Stimulated activated CD8-positive, alpha-beta memory T cell treated with anti-CD3 and anti-CD28 coated beads, Interleukin-15, amount 100 ng/mL, for 24 hours (primary cell): ENCODE data around the gene CHRNG.
"Not testable (repeated sequence)": the region's sequence is repeated elsewhere in the genome, so short reads cannot be mapped to it uniquely, and the experiment has no call there.

Experiments
- DNase-seq: peaks from one replicate; pipeline ENCODE4 v3.0.0-alpha.2; 2020; ENCODE audit warnings: low read depth

Gene CHRNG

GRCh38 chr2:232543928-232544631 is 4.6 kb downstream of the CHRNG start:
- no peak for DNase-seq

GRCh38 chr2:232544674-232545073 is 5.2 kb downstream of the CHRNG start:
- DNase-seq: no peak

GRCh38 chr2:232545511-232546375 is 6.3 kb downstream of the CHRNG start:
- DNase-seq: no peak

- no peak for DNase-seq
These were observed 8.5 kb downstream of the CHRNG start for GRCh38 chr2:232547991-232548390.

- no peak for DNase-seq
These were observed 10.3 kb downstream of the CHRNG start for GRCh38 chr2:232549655-232550353.

- peak; percentile 76 for DNase-seq
These were observed 11.1 kb downstream of the CHRNG start, which contains the start of the genes EIF4E2 and TIGD1 for GRCh38 chr2:232550354-232551249. Gene EIF4E2, plus strand, starts transcription at chr2:232550689. Its CDS starts 36 bp downstream, at chr2:232550725. Gene TIGD1, minus strand, starts transcription at chr2:232550557. Its CDS starts 675 bp downstream, at chr2:232549882.

- no peak for DNase-seq
These were observed 11.8 kb downstream of the CHRNG start for GRCh38 chr2:232551250-232551638.

GRCh38 chr2:232551776-232552175 is 12.3 kb downstream of the CHRNG start:
- DNase-seq: no peak

GRCh38 chr2:232556426-232556825 is 16.9 kb downstream of the CHRNG start:
- DNase-seq: no peak

- DNase-seq: no peak
These were observed 23.1 kb downstream of the CHRNG start for GRCh38 chr2:232562515-232563151.

GRCh38 chr2:232563580-232563979 is 24.1 kb downstream of the CHRNG start:
- no peak for DNase-seq

- DNase-seq: no peak
These were observed 28.2 kb downstream of the CHRNG start for GRCh38 chr2:232567721-232568120.

GRCh38 chr2:232568161-232568560 is 28.7 kb downstream of the CHRNG start:
- DNase-seq: no peak

GRCh38 chr2:232569541-232569940 is 30.0 kb downstream of the CHRNG start:
- DNase-seq: no peak

- DNase-seq: not testable (repeated sequence)
These were observed 31.0 kb downstream of the CHRNG start for GRCh38 chr2:232570481-232570880.

GRCh38 chr2:232571026-232571474 is 31.6 kb downstream of the CHRNG start:
- no peak for DNase-seq

- no peak for DNase-seq
These were observed 33.5 kb downstream of the CHRNG start for GRCh38 chr2:232573042-232573441.

GRCh38 chr2:232573771-232574435 is 34.4 kb downstream of the CHRNG start:
- DNase-seq: no peak

- no peak for DNase-seq
These were observed 35.3 kb downstream of the CHRNG start for GRCh38 chr2:232574674-232575403.

GRCh38 chr2:232575404-232575746 is 35.9 kb downstream of the CHRNG start:
- no peak for DNase-seq
